Fibroblast of villous mesenchyme (primary cell): ENCODE measurements around the gene CPHXL. TPM values are rescaled to one million over a fixed set of nuclear protein-coding genes. Genes with fewer than 3 reads are reported as not detected.

ENCODE experiments used
- DNase-seq: peaks from one replicate; pipeline ENCODE4 v3.0.0-alpha.2; 2010; ENCODE audit warnings: low read depth
- H3K4me3 ChIP-seq: 2 replicates; pipeline ENCODE4 v1.5.1; 2011; ENCODE audit warnings: low read depth, mild to moderate bottlenecking, low read length
- total RNA-seq: library from RNA; depleted of rRNA; stranded (reverse); fragments of >200 nt; gene quantifications from 2 replicates; pipeline ENCODE4 v1.2.3, GENCODE V29; 2012
- TF ChIP-seq, protein P1 (sequence below): IDR thresholded peaks from 2 replicates; pipeline ENCODE4 v1.5.1; 2012; ENCODE audit warnings: low read depth, mild to moderate bottlenecking, low read length; ENCODE audit not compliant: insufficient read depth

The CPHXL gene
- total RNA-seq, 1 donor: not detected

DNA sequence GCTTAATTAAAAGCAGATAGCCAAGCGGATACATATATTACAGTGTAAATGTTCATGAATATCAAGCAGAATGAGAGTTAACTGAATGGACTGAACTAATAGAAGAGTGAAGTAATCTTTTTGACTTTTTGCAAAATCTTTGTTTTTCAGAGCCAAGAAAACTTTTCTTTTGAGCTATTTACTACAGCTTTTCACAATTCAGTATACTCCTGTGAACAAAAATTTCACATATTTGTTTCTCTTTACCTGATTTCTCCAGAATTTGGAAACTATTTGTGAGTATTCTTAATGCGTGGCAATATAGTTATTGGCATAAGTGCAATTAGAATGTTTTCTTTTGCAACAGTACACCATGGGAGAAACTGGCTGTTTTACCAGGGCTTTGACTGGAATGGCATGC, 15.9 kb downstream of the CPHXL start:
- DNase-seq: no peak

DNA sequence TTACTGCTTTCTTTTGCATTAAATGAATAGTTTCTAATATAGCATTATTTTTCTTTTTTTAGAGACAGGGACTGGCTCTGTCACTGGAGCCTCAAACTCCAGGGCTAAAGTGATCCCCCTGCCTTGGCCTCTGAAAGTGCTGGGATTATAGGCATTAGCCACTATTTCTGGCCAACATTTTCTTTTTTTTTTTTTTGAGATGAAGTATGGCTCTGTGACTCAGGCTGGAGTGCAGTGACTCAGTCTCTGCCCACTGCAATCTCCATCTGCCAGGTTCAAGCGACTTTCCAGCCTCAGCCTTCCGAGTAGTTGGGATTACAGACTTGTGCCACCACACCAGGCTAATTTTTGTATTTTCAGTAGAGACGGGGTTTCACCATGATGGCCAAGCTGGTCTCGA, 23.0 kb downstream of the CPHXL start:
- H3K4me3 ChIP-seq: no peak overlapping the region
- DNase-seq: no peak
- TF ChIP-seq, protein P1, sequence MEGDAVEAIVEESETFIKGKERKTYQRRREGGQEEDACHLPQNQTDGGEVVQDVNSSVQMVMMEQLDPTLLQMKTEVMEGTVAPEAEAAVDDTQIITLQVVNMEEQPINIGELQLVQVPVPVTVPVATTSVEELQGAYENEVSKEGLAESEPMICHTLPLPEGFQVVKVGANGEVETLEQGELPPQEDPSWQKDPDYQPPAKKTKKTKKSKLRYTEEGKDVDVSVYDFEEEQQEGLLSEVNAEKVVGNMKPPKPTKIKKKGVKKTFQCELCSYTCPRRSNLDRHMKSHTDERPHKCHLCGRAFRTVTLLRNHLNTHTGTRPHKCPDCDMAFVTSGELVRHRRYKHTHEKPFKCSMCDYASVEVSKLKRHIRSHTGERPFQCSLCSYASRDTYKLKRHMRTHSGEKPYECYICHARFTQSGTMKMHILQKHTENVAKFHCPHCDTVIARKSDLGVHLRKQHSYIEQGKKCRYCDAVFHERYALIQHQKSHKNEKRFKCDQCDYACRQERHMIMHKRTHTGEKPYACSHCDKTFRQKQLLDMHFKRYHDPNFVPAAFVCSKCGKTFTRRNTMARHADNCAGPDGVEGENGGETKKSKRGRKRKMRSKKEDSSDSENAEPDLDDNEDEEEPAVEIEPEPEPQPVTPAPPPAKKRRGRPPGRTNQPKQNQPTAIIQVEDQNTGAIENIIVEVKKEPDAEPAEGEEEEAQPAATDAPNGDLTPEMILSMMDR: no peak

More for the DNA sequence above, 15.9 kb downstream of the CPHXL start:
- TF ChIP-seq, protein P1: no peak
- H3K4me3 ChIP-seq: no peak overlapping the region

DNA sequence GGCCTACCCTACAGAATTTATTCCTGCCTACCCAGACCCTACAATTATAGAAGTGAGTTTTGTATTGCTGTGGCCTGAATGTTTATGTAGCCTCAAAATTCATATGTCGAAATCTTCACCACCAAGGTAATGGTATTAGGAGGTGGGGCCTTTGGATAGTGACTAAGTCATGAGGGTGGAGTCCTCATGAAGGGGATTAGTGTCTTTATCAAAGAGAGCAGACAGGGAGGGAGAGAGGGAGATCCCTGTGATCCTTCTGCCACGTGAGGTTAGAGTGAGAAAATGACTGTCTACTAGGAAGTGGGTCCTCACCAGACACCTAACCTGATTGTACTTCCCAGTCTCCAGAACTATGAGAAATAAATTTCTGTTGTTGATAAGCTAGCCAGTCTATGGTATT, 24.0 kb downstream of the CPHXL start:
- TF ChIP-seq, protein P1: no peak
- H3K4me3 ChIP-seq: no peak overlapping the region
- peak; percentile 38 for DNase-seq

DNA sequence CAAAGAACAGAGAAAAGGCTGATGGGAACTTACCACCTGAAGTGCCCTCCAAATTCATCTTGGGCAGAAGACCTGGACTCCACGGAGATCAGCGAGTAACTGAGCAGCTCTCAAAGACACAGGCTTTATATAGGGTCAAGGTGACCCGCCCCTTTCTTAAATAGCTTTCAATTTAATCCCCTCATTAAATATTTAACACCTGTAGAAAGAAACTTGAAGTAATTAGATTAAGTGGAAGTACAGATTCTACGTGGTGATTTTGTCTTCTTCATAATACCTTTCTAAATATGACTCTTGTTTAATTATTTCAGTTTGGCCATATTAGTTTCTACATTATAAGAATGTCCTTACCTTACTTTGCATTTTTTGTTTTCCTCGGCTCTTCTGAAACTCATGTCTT, 24.9 kb downstream of the CPHXL start, which contains the start of gene DUXB:
Gene DUXB (minus strand): TSS at position 101 of the 400 bp plus-strand sequence. CDS start 43 bp downstream, at position 58.
- no peak for DNase-seq
- TF ChIP-seq, protein P1: no peak
- H3K4me3 ChIP-seq: no peak within 1 kb of the TSS

DNA sequence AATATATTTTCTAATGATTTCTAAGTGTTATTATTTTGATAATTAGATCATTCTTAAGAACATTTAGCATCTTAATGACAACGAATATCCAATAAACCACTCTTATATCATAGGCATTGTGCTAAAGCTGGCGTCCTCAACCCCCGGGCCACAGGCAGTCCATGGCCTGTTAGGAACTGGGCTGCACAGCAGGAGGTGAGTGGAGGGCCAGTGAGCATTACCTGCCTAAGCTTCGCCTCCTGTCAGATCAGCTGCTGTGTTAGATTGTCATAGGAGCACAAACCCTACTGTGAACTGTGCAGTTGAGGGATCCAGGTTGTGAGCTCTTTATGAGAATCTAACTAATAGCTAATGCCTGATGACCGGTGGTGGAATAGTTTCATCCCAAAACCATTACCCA, 28.7 kb downstream of the CPHXL start:
- DNase-seq: no peak
- TF ChIP-seq, protein P1: no peak

DNA sequence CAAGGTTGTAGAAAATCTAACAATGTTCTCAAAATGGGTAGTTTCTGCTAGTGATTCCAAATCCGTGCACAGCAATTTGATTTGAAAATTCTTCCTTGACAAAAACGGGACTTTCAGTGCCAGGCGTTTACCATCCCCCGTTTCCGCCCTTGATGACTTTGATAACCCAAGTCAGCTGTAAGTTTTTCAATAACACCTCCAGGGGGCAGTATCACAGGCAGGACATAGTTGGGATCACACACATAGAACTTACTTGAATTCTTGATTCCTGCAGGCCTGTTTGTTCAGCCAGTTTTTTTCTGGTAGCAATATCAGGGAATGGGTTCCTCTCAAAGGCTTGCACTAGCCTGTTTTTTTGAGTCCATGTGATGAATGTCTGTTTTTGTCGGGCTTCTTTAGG, 30.6 kb downstream of the CPHXL start:
- no peak overlapping the region for H3K4me3 ChIP-seq
- TF ChIP-seq, protein P1: no peak
- DNase-seq: no peak

More for the DNA sequence above, 28.7 kb downstream of the CPHXL start:
- no peak overlapping the region for H3K4me3 ChIP-seq

DNA sequence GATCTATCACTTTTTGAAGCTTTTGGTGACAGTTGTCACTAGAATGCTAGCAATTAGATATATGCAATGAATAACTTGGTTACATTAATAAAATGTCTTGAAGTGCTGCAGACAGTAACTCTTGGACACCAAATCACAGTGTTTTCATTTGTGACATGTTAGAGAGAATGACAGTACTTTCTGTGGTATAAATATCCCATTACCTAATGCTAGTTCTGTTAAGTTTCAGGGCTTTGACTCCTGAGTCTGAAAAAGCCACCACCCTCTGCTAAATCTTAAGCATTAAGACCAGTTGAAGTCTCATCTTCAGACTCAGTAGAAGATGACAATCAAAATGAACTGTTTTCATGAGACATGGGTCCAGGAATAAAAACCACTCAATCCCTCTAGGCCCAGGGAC, 38.9 kb downstream of the CPHXL start:
- H3K4me3 ChIP-seq: no peak overlapping the region
- TF ChIP-seq, protein P1: no peak
- no peak for DNase-seq
